IPS-15b (cell line): ENCODE measurements around the gene SHC3.

Experiments used
- H3K27me3 ChIP-seq: one replicate; pipeline ENCODE4 v1.6.1; 2013; ENCODE audit warnings: low read length; ENCODE audit not compliant: control insufficient read depth, insufficient read depth
- H3K36me3 ChIP-seq: one replicate; pipeline ENCODE4 v1.6.1; 2013; ENCODE audit warnings: low read length; ENCODE audit not compliant: control insufficient read depth, insufficient read depth
- H3K4me1 ChIP-seq: one replicate; pipeline ENCODE4 v1.6.1; 2013; ENCODE audit warnings: mild to moderate bottlenecking, low read length; ENCODE audit not compliant: control insufficient read depth, insufficient read depth
- H3K4me3 ChIP-seq: one replicate; pipeline ENCODE4 v1.5.1; 2013; ENCODE audit warnings: low read depth, low read length
- H3K9ac ChIP-seq: one replicate; pipeline ENCODE4 v1.6.1; 2013; ENCODE audit warnings: low read depth, mild to moderate bottlenecking, low read length
- H3K9me3 ChIP-seq: one replicate; pipeline ENCODE4 v1.6.1; 2013; ENCODE audit warnings: mild to moderate bottlenecking, low read length; ENCODE audit not compliant: control insufficient read depth, insufficient read depth

Gene SHC3

GRCh38 chr9:89001917-89002540, 176.6 kb downstream of the SHC3 start:
- Histone ChIP-seq H3K9ac (no peak overlapping the region), H3K36me3 (peaks cover 8% of the 10 kb centered on the region), H3K27me3 (no peaks in the 10 kb centered on the region), H3K9me3 (no peaks in the 10 kb centered on the region), H3K4me3 (no peak overlapping the region), H3K4me1 (peaks cover 3% of the 10 kb centered on the region)

- H3K9ac ChIP-seq = no peak overlapping the region
- H3K36me3 ChIP-seq = peaks cover 8% of the 10 kb centered on the region
These were observed 177.4 kb downstream of the SHC3 start for GRCh38 chr9:89000973-89001916.

GRCh38 chr9:89000371-89000781, 178.2 kb downstream of the SHC3 start:
- H3K4me1 ChIP-seq = peaks cover 3% of the 10 kb centered on the region
- no peak overlapping the region for H3K9ac ChIP-seq
- no peaks in the 10 kb centered on the region for H3K27me3 ChIP-seq
- no peaks in the 10 kb centered on the region for H3K9me3 ChIP-seq
- peaks cover 8% of the 10 kb centered on the region for H3K36me3 ChIP-seq
- no peak overlapping the region for H3K4me3 ChIP-seq

More at GRCh38 chr9:89000973-89001916, 177.4 kb downstream of the SHC3 start:
- Histone ChIP-seq H3K9me3 (no peaks in the 10 kb centered on the region), H3K4me1 (peaks cover 3% of the 10 kb centered on the region), H3K4me3 (no peak overlapping the region), H3K27me3 (no peaks in the 10 kb centered on the region)

- Histone ChIP-seq H3K4me1 (peaks cover 3% of the 10 kb centered on the region), H3K9me3 (no peaks in the 10 kb centered on the region), H3K27me3 (no peaks in the 10 kb centered on the region), H3K36me3 (peaks cover 8% of the 10 kb centered on the region), H3K9ac (no peak overlapping the region), H3K4me3 (no peak overlapping the region)
These were observed 179.7 kb downstream of the SHC3 start for GRCh38 chr9:88998911-88999310.

- Histone ChIP-seq H3K27me3 (no peaks in the 10 kb centered on the region), H3K9ac (no peak overlapping the region), H3K4me3 (no peak overlapping the region), H3K9me3 (no peaks in the 10 kb centered on the region), H3K36me3 (peaks cover 8% of the 10 kb centered on the region), H3K4me1 (peaks cover 3% of the 10 kb centered on the region)
These were observed 180.1 kb downstream of the SHC3 start for GRCh38 chr9:88998503-88998902.

- Histone ChIP-seq H3K9ac (no peak overlapping the region), H3K4me1 (peaks cover 3% of the 10 kb centered on the region), H3K9me3 (no peaks in the 10 kb centered on the region), H3K36me3 (peaks cover 8% of the 10 kb centered on the region), H3K4me3 (no peak overlapping the region), H3K27me3 (peaks cover 3% of the 10 kb centered on the region)
These were observed 181.0 kb downstream of the SHC3 start for GRCh38 chr9:88997646-88998045.

- peaks cover 11% of the 10 kb centered on the region for H3K27me3 ChIP-seq
- peaks cover 3% of the 10 kb centered on the region for H3K4me1 ChIP-seq
- peaks cover 8% of the 10 kb centered on the region for H3K36me3 ChIP-seq
- H3K4me3 ChIP-seq = no peak overlapping the region
- no peaks in the 10 kb centered on the region for H3K9me3 ChIP-seq
- H3K9ac ChIP-seq = no peak overlapping the region
These were observed 181.7 kb downstream of the SHC3 start for GRCh38 chr9:88996921-88997235.

- Histone ChIP-seq H3K9ac (no peak overlapping the region), H3K9me3 (no peaks in the 10 kb centered on the region), H3K36me3 (peaks cover 2% of the 10 kb centered on the region), H3K27me3 (peaks cover 11% of the 10 kb centered on the region), H3K4me3 (no peak overlapping the region), H3K4me1 (peaks cover 2% of the 10 kb centered on the region)
These were observed 182.3 kb downstream of the SHC3 start for GRCh38 chr9:88996046-88996920.

GRCh38 chr9:88995627-88996026, 183.0 kb downstream of the SHC3 start:
- Histone ChIP-seq H3K27me3 (peaks cover 11% of the 10 kb centered on the region), H3K9ac (no peak overlapping the region), H3K36me3 (no peaks in the 10 kb centered on the region), H3K9me3 (no peaks in the 10 kb centered on the region), H3K4me3 (no peak overlapping the region), H3K4me1 (no peaks in the 10 kb centered on the region)

- no peak overlapping the region for H3K9ac ChIP-seq
- H3K36me3 ChIP-seq = no peaks in the 10 kb centered on the region
- H3K4me1 ChIP-seq = no peaks in the 10 kb centered on the region
- no peak overlapping the region for H3K4me3 ChIP-seq
- H3K27me3 ChIP-seq = peaks cover 11% of the 10 kb centered on the region
- no peaks in the 10 kb centered on the region for H3K9me3 ChIP-seq
These were observed 183.4 kb downstream of the SHC3 start for GRCh38 chr9:88995200-88995577.

GRCh38 chr9:88994469-88995199, 184.0 kb downstream of the SHC3 start:
- no peak overlapping the region for H3K9ac ChIP-seq
- peaks cover 14% of the 10 kb centered on the region for H3K27me3 ChIP-seq
- no peaks in the 10 kb centered on the region for H3K36me3 ChIP-seq
- H3K4me1 ChIP-seq = peaks cover 3% of the 10 kb centered on the region
- no peak overlapping the region for H3K4me3 ChIP-seq
- H3K9me3 ChIP-seq = no peaks in the 10 kb centered on the region
